GM19468 (cell line): ENCODE data around the gene ZFYVE27.
"Not testable (repeated sequence)": the region's sequence is repeated elsewhere in the genome, so short reads cannot be mapped to it uniquely, and the experiment has no call there.

ENCODE experiments used
- ATAC-seq: cut with Tn5 transposase; IDR thresholded peaks from one replicate; pipeline ENCODE4 v1.9.1; 2021; ENCODE audit warnings: mild to moderate bottlenecking, moderate library complexity, moderate number of reproducible peaks; ENCODE audit not compliant: unreplicated experiment; ENCODE audit errors: extremely low read depth

ZFYVE27 gene, protein sequence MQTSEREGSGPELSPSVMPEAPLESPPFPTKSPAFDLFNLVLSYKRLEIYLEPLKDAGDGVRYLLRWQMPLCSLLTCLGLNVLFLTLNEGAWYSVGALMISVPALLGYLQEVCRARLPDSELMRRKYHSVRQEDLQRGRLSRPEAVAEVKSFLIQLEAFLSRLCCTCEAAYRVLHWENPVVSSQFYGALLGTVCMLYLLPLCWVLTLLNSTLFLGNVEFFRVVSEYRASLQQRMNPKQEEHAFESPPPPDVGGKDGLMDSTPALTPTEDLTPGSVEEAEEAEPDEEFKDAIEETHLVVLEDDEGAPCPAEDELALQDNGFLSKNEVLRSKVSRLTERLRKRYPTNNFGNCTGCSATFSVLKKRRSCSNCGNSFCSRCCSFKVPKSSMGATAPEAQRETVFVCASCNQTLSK

DNA sequence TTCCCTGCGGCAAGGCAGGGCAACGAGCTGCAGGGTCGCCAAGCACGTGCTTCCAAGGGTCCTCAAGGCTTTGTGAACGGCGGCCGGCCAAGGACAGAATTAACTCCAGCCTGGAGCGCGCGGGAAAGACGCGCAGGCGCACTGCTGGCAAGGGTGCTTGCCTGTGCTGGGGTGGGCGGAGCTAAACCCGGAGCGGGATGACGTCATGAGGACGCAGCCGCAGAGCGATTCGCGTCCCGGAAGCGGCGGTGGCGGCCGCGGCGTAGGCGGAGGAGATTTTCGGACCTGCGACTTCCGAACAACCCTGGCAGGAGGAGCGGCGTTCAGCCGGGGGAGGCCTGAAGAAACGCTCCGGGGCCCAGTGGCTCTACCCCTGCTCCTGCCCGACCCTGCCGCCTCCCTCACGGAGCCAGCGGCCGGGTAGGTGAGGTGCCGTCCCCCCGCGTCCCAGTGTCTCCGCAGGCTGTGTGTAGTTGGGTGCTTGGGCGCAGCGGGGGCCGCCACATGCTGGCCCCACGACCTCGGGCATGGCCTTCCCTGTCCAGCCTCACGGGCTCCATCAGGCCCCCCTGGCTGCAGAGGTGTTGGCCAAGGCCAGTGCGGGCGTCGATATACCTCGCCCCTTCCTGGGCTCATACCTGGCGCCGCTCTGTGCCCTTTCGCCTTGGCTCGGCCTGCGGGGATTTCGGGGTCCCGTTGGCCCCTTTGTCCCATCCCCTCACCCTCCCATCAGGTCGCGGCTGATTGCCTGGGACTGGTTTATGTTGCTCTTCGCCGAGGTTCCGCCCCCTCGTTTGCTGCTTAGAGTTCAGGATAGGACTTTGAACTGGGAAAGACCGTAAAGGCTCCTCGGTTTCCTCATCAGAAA, at the start of gene ZFYVE27:
Gene ZFYVE27, plus strand, starts transcription at position 227 of the 868 bp plus-strand sequence. CDS start 1,350 bp downstream, outside the sequence.
- ATAC-seq = peak; percentile 66

- ATAC-seq = no peak
These were observed 48.8 kb upstream of the ZFYVE27 start for GRCh38 chr10:97687785-97688781.

- no peak for ATAC-seq
These were observed 47.3 kb upstream of the ZFYVE27 start for GRCh38 chr10:97689559-97690020.

DNA sequence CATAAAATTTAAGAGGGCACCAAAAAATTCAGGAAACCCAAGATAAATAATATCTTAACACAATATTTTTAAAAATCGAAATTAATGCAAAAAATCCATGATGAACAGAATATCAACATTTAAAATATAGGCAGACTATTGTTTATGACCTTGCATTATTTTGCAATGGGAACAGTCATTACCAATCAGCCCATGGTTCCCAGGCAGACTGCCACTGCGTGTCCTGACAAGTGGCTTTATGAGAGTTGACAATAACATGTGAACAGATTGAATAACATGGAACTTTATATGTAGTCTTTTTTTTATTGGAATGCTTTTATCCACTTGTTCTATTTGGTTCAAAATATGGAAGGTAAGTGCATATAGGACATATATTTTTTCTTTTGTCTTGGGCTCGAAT, 46.8 kb upstream of the ZFYVE27 start:
- ATAC-seq = no peak

- ATAC-seq = not testable (repeated sequence)
These were observed 38.8 kb upstream of the ZFYVE27 start for GRCh38 chr10:97698072-97698655.

- no peak for ATAC-seq
These were observed 35.4 kb upstream of the ZFYVE27 start for GRCh38 chr10:97701438-97702069.

DNA sequence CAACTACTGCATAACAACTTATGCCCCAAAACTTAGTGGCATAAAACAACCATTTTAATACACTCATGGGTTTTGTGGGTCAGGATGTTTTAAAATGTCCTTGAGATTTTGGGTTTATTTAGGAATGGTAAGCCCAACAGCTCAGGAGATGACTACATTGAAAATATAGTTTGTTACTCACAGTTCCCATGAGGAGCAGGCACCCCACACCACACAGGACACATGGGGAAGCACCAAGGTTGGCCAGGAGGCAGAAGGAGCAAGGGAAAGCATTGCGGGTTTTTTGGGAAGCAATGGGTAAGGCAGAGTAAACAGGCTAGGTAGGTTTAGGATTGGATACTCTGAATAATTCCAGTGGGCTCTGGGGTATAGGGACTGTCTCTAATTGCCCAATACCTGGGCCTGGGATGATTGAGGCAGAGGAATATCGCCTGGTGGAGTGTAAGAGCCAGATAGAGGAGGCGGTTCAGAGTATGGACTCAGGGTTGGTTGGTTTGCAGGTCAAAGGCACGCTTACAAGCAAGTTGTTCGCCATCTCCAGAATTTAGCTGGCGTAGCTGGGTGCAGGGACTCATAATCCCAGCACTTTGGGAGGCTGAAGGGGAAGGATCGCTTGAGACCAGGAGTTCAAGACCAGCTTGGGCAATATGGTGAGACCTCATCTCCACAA, 33.4 kb upstream of the ZFYVE27 start:
- ATAC-seq = no peak

GRCh38 chr10:97704341-97704740, 32.6 kb upstream of the ZFYVE27 start:
- ATAC-seq = no peak

DNA sequence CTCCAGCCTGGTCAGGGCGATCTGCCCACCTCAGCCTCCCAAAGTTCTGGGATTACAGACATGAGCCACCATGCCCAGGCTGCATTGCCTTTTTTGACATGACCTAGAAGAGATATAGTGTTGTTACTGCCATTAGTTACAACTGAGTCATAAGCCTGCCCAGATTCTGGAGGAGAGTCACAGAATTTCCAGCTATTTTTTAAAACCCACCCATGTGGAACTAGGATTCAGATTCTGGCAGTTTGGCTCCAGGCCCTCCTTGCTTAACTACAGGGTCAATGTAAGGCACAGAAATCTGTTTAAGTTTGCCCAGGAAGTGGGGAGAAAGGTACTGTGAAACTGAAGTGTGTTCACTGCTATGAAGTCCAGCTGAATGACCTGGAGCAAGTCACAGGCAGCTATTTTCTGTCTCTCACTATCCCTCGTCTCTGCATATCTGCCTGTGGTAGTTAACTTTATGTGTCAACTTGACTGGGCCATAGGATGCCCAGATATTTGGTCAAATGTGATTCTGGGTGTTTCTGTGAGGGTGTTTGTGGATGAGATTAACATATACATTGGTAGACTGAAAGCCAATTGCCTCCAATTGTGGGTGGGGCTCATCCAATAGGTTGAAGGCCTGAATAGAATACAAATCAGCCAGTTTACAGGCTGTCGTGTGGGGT, 31.8 kb upstream of the ZFYVE27 start:
- ATAC-seq = no peak

- ATAC-seq = no peak
These were observed 29.6 kb upstream of the ZFYVE27 start for GRCh38 chr10:97707134-97707861.

DNA sequence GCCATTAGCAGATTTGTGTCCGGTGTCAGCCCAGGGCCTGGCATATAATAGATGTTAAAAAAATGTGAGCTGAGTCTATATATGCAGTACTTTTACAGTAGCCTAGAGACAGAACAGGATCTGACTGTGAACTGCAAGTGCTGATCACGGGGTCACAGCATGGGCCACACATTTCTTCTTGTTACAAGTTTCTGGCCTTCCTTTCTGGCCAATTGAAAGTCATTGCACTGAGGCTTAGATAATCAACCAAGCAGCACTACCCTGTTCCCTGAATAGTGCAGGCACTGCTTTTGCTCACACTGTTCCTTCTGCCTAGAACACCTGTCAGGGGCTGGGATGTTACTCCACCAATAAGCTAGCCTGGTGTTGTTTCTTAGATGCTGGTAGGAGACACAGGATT, 28.8 kb upstream of the ZFYVE27 start:
- ATAC-seq = no peak

DNA sequence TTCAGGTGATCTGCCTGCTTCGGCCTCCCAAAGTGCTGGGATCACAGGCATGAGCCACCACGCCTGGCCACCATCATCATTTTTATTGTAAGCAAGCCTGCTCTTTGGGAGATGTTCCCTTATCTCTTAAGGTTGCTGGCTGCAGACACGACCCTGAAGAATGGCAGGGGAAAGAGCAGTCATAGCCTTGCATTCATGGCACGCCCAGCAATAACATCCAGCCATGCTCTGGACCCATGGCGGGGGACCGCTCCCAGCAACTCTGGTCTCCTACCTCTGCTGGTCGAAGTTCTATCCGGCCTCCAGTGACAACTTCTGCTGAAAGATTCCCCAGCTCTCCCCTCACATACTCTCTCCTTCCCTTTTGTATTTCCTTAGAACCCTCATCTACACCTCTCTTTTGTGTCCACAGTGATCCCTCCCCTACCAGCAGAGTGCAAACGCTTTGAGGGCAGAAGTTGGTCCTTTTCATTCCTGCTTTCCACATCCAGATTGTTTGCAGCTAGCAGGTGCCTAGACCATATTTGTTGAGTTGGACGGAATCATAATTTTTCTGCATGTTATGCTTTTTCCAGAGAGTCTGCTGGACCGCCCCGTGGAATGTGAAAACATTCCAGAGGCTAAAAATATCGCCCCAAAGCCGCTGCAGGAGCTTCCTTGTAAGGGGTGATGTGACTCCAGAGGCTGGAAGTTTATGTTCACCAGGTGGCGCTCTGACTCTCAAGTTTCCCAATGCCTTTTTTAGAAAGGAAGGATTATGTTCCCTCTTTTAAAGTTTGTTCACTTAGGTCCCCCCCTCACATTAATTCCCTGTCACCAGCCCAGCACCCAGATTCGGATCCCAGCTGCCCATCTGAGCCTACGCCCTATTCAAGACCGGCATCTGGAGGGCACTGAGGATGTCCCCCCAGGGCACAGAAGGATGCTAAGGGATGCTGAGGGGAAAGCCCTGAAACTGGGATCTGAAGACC, 27.7 kb upstream of the ZFYVE27 start:
- no peak for ATAC-seq

GRCh38 chr10:97711640-97712572, 25.0 kb upstream of the ZFYVE27 start:
- ATAC-seq = no peak

DNA sequence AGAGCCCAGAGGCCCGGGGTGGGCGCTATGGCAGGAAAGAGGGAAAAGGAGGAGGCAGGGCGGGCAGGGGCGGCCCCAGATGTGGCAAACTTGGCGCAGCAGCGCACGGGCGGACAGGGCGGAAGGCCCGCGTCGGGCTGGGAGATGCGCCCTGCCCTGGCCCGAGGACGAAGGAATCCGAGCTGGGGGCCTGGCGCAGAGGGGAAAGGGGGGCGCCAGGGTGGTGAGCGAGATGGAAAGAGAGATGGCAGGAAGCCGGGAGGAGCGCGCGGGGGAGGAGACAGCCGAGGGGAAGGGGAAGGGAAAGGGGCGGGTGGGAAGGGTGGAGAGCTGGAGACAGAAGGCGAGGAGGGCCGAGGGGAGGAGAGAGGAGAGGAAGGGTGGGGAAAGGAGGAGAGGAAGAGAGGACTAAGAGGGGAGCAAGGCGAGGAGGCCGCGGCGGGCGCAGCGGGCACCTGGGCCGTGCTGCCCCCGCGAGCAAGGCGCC, 23.5 kb upstream of the ZFYVE27 start, which contains the start of gene MARVELD1:
Gene MARVELD1, plus strand, starts transcription at position 392 of the 487 bp plus-strand sequence. CDS start 147 bp downstream, outside the sequence.
- no peak for ATAC-seq
